Activated CD8-positive, alpha-beta memory T cell treated with anti-CD3 and anti-CD28 coated beads, Interleukin-2, amount 50 U/mL, for 4 hours (primary cell): ENCODE measurements around the gene HDGFL2.

Experiments used
- DNase-seq: peaks from one replicate; pipeline ENCODE4 v3.0.0-alpha.2; 2020

HDGFL2 gene

DNA sequence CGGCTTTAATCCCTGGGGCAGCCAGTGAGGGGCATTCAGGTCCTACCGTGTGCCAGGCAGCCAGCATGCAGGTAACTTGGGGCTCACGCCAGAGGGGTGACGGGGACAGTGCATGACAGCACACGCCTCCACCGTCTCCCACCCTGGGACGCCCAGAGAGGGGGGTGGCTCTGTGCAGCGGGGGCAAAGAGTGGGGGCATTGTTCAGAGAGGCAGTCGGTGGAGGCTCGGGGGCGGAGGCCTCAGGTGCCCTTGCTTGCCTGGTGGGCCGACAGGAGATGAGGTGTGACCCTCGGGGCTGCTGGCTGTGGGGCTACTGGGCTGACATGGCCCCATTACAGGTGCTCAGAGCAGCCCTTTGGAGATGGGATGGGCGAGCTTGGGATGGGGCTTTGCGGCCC lies 27.8 kb downstream of the HDGFL2 start:
- DNase-seq, result no peak

DNA sequence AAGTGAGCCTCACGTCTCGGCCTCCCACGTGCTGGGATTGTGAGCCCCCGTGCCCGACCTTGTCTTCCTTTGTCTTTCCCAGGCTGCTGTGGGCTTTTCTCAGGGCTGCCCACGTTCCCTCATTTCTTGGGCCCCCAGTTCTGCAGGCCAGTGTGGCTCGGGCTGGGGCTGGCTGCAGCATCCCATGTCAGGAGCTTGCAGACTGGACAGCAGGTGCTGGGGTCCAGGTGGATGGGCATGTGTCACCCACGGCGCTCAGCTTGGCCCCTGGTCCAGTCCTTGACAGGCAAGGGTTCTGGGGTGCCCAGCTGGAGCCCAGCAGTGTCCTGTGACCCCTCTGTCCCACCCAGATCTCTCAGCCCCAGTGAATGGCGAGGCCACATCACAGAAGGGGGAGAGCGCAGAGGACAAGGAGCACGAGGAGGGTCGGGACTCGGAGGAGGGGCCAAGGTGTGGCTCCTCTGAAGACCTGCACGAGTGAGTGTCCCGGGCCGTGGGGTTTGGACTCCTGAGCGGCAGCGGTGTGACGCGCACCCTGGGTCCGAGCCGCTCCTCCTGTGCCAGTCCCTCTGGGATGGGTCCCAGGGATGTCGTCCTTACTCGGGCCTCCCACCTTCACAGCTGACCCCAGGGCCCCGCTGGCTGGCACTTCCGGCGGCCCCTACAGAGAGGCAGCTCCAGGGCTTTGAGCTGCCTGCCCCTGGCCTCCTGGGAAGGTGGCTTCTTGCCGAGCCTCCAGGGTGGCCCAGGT lies 28.9 kb downstream of the HDGFL2 start:
- DNase-seq, result no peak

DNA sequence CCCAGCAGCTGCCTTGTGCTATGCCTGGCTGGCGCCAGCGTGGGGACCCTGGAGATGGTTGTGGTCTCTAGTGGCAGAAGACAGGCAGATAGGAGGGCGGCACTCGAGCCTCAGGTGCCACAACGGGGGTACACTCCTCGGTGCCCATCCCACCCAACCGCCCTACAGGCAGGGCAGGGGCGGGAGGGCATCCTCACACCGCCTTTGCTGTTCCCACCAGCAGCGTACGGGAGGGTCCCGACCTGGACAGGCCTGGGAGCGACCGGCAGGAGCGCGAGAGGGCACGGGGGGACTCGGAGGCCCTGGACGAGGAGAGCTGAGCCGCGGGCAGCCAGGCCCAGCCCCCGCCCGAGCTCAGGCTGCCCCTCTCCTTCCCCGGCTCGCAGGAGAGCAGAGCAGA lies 29.6 kb downstream of the HDGFL2 start:
- no peak for DNase-seq

DNA sequence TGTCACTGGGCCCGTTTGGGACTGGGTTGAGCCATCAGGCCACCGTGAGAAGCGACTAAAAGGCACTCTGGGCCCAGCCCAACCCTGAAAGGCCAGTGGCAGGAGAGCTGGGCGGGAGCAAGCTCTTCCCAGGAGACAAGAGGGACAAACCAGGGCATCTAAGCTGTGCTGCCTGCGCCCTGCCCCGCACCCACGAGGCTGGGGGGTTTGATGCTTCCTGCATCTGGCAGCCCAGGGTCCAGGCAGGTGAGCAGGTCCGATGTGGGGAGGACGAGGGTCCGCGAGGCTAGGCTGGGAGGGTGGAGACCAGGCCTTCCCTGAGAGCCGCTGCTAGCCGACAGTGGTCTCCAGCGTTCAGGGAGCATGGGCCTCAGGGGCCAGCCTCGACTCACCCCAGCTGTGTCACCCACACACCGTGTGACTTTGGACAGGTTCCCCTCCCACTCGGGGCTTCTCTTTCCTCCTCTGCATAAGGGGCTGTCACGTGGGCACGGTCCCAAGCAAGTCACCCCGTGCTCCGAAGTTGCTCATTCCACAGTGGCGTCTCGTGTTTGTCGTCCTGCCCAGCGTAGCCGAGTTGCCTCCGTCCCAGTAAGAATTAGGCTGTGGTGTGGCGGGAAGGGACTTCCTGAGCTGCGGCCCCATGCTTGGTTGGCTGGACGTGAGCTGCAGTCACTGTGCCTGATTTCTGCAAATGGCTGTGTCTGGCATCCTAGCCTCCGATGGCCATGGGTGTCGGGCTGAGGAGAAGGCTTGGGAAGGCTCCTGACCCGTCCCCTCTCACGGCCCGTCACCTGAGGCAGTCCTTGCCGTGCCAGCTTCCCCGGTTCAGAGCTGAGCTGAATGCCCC lies 30.4 kb downstream of the HDGFL2 start:
- no peak for DNase-seq

DNA sequence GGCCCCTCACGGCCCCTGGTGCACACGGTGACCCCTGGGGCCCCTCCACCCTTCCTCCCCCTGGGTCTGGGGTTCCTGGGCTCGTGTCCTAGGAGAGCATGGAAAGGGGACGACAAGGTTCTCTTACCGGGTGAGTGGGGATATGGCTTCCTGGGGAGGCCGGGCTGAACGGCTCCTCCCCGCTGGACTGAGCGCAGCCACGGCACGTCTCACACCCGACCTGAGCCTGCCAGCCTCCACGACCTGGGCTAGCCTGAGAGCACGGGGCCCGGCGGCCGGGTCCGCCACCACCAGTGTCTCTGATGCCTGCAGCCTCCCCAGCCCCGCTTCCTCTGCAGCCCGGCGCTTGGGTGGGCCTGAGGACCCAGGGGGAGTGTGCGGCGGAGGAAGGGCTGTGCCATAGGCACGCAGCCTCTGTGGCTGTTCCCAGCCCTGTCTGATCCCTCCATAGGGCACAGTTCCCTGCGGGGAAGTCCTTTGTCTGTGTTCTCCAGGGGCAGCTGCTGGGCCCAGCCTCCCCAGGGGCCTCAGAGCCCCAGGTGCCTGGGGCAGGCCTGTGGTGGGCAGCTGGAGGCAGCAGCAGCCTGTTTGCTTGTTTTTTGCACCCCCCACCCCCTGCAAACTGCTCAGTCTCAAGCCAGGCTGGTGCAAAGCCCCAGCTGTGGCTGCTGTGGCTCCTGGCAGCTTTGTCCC lies 31.2 kb downstream of the HDGFL2 start:
- DNase-seq, result no peak

DNA sequence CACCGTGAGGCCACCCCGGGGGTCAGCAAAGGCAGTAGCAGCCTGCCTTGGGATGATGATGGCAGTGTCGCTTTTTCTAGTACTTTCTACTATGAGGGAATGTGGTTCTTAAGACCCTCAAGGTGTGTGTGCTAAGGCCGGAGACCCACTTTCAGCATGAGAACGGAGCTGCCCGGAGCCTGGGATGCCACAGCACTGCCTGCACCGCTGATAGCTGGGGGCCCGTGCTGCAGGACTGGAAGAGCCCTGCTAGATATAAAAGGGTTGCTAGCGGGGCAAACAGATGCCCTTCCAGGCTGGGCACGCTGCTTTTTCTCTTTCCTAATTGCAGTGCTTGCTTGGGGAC lies 31.7 kb downstream of the HDGFL2 start:
- DNase-seq, result no peak

DNA sequence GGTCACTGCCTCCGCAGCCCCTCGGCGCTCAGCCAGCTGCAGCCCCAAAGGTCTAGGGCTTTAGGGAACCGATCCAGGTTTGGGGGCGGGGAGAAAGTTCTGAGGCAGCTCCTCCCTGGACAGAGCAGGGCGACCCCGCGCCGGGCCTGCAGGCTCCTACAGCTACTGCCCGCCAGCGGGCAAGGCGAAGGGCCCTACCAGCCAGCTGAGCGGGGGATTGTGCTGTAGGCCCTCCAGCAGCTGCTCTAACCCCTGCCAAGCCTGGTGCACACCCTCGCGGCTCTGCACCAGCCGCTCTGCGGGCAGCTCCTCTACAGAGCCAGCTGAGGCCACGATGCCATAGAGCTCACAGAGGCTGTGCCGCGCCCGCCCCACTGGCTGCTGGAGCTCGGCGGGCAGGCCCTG lies 32.2 kb downstream of the HDGFL2 start:
- DNase-seq, result no peak

DNA sequence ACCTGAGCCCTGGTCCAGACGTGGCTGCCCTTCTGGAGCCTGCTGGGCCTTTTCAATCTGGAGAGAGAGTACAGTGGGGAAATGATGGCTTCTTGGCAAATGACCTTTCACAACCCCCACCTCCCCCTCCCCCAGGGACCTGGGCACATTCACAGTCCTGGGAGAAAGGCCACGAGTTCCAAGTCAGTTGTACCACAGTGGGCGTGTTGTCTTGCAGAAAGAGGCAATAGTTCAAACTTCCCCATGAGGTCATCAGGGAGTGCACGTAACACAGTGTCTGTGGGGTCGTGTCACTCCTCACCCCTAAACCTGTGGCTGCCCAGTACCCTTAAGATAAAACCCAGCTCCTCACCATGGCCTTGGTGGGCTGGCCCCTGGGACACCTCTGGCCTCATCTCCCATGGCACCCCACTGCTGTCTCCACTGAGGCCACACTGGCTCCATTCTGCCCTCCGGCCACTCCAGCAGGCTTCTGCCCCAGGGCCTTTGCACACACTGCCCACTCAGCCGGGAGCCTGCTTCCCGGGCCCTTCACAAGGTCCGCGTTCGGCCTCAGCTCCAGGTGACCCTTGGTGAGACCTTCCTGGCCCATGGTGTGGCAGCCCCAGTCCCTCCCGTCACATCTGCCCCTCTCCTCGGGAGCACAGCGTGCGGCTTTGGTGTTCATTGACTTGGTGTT lies 32.9 kb downstream of the HDGFL2 start:
- DNase-seq, result no peak

DNA sequence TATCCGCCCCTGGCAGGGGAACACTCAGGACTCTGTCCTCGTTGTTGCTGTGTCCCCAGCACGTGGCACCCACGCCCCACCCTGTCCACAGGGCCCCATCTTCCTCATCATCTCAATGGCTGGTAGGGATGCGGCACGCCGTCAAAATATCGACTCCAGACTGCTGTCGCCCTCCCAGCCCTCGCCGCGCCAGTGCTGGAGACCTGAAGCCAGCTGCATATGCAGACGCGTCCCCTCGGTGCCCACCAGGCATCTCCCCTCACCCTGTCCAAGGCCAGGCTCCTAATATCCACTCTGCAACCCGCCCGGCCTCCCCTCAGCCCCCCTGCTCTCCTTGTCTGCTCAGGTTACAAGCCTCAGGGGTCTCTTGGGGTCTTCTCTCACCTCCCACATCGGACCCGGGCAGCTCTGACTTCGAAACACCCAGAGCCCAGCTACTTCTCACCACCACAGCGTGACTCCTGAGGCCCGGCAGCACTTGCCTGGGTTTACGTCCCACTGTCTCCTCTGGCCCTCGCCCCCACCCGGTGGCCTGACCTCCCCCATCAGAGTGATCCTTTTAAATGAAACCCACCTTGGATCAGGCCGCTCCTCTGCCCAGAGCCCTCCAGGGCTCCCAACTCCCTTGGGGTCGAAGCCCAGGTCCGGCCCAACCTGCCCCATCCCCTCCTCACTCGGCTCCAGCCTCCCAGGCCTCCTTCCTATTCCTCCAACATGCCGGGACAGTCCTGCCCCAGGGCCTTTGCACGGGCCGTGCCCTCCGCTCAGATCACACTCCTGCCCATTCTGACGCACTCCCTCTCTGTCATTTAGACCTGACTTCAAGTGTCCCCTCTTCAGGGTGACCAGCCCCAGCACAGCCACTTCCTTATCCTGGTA lies 33.7 kb downstream of the HDGFL2 start:
- DNase-seq, result no peak

DNA sequence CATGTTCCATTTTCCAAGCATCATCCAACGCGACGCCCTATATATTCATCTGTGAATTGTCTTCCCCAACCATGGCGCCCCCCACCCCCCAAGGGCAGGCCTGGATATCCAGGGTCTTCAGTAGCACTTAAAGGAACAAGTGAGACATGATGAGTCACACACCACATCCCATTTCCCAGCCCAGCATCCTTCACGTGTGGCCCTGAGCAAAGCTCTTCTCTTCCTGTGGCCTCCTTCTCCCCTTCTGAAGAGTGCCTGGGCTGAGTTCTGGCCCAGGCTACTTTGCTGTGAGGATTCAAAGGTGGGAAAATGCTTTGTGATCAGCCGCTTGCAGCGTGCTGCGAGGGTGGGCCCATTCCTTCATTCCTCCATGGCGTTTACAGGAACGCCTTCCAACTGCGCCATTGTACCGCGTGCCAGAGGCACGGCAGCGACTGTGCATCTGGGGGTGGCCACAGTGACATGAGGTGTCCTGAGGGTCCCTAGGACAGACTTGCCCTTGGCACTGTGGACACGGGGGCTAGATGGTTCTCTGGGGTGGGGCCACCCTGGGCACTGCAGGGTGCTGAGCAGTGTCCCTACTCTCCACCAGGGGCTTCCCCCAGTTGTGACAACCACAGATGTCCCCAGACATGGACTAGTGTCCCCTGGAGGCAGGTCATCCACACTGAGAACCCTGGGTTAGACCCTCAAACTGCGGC lies 34.5 kb downstream of the HDGFL2 start:
- DNase-seq, result no peak

DNA sequence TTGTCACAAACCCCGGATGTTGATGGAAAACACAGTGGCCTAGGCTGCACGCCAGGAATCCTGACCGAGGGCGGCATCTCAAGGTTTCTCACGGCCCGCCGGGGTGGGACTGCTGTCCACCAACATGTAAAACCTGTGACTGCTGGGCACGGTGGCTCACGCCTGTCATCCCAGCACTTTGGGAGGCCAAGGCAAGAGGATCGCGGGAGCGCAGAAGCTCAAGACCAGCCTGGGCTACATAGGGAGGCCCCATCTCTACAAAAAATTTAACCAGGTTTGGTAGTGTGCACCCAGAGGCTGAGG lies 35.0 kb downstream of the HDGFL2 start:
- no peak for DNase-seq

DNA sequence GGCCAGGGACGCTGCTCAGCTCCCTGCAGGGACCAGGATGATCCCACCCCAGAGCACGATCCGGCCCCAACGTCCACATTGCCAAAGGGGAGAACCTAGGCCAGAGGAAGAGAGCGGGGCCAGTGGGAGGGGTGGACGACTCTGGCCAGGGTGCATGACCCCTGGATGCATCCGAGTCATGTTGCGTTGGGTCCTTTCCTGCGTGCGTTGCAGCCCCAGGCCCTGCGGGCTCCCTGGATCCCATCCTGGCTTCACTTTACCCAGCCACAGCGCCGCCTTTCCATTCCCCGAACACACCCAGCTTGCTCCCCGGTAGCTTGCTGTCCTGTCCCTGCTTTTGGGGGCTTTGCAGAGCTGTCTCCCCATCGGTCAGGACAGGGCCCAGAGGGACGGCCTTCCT lies 35.7 kb downstream of the HDGFL2 start:
- DNase-seq, result no peak

DNA sequence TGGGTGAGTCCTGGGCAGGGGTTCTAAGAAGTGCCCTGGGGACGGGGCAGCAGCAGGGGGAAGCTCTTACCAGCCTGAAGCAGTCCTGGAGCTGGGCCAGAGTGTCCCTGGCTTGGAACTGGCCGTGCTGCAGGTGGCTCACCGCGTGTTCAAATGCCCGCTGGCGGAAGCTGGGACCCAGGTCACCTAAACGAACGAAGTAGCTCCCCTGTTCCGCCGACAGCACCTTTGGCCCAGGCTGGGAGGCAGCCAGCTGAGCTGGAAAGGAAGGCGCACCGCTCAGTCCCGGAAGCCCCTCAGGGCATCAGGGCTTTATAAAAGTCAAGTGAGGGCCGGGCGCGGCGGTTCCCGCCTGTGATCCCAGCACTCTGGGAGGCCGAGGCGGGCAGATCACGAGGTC lies 36.6 kb downstream of the HDGFL2 start:
- DNase-seq, result no peak

DNA sequence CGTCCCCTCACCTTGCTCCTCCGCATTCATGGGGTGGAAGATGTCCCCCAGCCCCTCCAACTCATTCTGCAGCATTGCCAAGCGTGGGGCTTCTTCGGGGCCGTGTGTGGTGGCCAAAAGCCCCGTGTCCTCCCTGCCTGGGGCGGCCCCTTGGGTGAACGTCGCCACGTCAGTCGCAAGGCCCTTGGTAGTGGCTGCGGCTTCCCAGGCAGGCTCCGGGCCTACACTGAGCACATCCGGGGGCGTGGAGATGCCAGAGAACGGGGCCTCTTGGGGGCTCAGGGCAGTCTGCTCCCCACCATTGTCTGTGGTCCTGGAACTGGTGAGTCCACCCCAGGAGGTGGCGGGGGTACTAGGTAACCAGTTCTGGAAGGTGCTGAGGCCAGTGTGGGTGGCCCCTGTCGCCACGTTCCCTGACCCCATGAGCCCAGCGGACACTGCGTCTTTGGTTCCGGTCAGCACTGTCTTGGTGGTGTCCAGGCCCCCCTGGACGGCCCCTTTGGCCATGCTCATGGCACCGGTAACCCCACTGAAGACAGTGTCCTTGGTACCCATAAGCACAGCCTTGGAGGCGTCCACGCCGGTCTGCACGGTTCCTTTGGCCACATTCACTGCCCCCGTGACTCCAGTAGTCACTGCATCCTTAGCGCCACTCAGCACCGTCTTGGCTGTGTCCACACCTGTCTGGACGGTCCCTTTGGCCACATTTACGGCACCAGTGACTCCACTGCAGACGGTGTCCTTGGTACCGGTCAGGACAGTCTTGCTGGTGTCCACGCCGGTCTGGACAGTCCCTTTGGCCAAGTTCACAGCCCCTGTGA lies 38.5 kb downstream of the HDGFL2 start:
- DNase-seq, result no peak

DNA sequence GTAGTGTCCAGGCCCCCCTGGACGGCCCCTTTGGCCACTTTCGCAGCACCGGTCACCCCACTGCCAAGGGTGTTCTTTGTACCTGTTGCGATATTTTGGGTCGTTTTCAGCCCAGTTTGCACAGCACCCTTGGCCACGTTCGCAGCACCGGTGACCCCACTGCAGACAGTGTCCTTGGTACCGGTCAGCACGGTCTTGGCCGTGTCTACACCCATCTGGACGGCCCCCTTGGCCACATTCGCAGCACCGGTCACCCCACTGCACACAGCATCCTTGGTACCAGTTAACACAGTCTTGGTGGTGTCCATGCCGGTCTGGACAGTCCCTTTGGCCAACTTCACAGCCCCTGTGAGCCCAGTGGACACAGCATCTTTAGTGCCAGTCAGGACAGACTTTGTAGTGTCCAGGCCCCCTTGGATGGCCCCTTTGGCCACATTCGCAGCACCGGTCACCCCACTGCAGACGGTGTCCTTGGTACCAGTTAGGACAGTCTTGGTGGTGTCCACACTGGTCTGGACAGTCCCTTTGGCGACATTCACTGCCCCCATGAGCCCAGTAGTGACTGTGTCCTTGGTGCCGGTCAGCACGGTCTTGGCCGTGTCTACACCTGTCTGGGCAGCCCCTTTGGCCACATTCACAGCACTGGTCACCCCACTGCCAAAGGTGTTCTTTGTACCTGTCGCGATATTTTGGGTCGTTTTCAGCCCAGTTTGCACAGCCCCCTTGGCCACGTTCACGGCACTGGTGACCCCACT lies 39.4 kb downstream of the HDGFL2 start:
- no peak for DNase-seq

DNA sequence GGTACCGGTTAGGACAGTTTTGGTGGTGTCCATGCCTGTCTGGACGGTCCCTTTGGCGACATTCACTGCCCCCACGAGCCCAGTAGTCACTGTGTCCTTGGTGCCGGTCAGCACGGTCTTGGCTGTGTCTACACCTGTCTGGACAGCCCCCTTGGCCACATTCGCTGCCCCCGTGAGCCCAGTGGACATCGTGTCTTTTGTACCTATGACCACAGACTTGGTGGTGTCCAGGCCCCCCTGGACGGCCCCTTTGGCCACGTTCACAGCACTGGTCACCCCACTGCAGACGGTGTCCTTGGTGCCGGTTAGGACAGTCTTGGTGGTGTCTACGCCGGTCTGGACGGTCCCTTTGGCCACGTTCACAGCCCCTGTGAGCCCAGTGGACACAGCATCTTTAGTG lies 40.0 kb downstream of the HDGFL2 start:
- DNase-seq, result no peak

DNA sequence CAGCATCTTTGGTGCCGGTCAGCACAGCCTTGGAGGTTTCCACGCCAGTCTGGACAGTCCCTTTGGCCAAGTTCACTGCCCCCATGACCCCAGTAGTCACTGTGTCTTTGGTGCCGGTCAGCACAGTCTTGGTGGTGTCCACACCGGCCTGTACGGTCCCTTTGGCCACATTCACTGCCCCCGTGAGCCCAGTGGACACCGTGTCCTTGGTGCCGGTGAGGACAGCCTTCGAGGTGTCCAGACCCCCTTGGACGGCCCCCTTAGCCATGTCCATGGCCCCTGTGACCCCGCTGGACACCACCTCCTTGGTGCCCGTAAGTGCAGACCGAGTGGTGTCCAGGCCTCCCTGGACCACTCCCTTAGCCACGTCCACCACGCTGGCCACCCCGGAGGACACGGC lies 41.2 kb downstream of the HDGFL2 start:
- no peak for DNase-seq

DNA sequence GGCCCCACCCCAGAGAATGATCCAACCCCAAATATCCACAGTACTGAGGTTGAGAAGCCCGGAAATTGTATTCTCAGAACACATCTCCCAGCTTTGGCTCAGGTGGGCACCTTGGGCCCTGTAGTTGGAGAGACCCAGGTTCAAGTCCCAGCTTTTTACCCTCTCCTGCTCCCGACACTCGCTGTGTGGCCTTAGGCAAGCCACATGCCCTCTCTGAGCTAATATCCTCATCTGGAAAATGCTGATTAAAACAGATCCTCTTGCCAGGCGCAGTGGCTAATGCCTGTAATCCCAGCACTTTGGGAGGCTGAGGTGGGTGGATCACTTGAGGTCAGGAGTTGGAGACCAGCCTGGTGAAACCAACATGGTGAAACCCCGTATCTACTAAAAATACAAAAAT lies 43.6 kb downstream of the HDGFL2 start:
- no peak for DNase-seq

DNA sequence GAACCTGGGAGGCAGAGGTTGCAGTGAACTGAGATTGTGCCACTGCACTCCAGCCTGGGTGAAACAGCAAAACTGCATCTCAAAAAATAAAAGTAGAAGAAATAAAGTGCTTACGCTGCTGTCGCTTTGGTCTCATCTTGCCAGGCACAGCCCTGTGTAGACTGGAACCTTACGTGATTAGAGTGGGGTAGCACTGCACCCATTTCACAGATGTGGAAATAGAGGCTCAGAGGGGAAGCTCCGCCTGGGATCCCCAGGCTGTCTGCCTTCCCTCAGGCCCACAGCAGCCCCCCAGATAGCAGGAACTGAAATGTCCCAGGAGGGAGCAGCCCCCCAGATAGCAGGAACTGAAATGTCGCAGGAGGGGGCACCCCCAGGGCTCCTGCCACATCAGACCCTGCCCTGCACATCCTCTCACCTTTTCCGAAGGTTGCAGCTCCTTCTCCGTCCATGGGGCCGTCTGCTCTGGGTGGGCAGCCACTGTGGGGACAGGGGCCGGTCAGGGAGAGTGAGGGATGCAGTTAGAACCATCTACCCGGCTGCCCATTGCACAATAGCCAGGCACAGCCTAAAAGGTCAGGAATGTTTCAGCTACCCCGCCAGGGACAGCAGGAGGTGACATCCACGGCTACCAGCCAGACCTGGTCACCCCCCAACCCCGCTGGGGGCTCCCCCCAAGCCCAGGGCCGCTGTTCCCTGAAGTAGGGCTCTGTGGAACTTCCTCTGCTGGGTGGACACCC lies 44.3 kb downstream of the HDGFL2 start:
- DNase-seq, result no peak

DNA sequence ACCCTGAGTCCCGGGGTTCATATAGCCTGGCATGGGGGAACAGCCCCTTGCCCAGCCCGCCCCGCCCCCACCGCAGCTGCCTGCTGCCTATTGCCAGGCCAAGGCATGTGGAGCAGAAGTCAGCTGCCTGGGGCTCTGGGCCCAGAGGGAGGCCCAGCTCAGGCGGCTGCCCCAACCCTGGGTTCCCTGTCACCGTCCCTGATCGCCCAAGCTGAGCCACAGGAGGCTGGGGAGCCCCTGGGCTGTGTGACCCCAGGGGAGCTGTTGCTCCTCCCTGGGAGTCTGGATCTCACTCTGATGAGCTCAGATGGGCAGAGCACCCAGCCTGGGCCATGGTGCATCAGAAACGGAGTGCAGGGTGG lies 44.8 kb downstream of the HDGFL2 start:
- DNase-seq, result no peak
